Limb (tissue), 2 donors: ENCODE results near the gene MGAT4B.
A peak's percentile ranks its signal among the peaks of the same experiment; 100 is the strongest.
"Not testable (repeated sequence)": the region's sequence is repeated elsewhere in the genome, so short reads cannot be mapped to it uniquely, and the experiment has no call there.

Experiments used
- DNase-seq, 2 donors: peaks; one replicate each; pipeline ENCODE4 v3.0.0-alpha.2; 2016; ENCODE audit errors: extremely low spot score in 2 of 2

The MGAT4B gene

DNA sequence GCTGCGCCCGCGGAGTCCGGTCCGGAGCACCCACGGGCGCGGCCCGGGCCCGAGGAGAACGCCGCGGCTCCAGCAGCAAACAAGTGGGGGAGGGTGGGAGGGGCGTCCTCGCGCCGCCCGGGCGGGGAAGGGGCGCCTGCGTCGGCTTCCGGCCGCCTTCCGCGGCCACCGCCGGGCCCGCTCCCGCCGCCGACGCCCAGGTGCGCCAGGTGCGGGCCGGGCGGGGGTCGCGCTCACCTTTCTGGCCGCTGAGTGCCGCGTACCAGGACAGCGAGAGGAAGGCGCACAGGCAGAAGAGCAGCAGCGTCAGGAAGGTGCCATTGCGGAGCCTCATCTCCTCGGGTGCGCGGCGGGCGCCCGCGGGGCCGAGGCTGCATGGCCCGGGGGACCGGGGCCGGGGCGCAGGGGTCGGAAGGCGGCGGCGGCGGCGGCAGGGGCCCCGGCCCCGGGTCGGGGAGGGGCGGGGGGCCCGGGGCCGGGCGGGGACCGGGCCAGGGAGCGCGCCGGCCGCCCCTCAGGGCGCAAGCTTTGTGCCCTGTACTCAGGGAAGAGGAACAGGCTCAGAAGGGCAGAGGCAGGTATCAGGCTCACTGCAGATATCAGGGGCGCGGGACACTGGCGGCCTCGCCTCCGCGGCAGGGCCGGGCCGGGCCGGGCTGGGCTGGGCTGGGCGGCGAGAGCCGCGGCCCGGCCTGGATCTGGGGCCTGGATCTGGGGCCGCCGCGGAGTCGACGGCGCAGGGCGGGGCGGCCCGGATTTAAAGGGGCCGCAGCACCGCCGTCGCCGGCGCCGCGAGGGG lies at the start of gene MGAT4B:
TSS of gene MGAT4B (minus strand) at position 617 of the 799 bp plus-strand sequence. CDS start at position 334, 283 bp downstream.
- DNase-seq, result peak; percentile 65 to 84

DNA sequence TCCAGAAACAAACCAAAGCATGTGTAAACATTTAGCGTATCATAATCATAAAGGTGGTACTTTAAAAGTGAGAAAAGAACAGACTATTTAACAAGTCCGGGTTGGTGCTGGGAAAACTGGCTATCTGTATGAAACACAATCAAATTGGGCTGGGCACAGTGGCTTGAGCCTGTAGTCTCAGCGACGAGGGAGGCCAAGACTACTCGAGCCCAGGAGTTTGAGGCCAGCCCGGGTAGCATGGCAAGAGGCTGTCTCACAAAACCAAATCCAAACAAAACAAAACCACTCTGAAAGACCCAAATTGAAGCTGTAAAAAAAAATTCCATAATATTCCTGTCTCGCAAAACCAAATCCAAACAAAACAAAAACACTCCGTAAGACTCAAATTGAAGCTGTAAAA lies 47.7 kb upstream of the MGAT4B start:
- no peak for DNase-seq

DNA sequence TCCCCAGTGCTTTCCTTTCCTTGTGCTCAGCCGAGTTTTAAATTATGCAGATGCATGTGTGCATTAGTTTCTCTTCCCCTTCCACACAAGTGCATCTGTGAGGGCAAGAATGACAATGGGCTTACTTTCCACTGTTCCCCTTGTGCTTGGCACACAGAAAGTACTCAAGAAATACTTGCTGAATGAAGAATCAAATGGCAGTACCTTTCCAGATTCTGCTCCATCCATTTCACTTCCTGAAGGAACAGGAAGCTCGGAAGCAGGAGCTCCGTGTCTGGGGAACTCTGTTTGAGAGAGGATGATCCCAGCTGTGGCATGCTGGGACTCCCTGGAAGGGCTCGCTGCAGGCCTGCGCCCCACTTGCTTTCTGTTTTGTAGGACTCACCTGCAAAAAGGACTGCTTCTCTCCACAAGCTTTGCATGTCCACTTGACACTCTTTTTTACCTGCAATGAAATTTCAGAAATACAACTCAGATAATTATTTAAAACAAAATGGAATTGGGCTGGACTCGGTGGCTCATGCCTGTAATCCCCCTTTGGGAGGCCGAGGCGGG lies 46.4 kb upstream of the MGAT4B start:
- DNase-seq, result no peak

DNA sequence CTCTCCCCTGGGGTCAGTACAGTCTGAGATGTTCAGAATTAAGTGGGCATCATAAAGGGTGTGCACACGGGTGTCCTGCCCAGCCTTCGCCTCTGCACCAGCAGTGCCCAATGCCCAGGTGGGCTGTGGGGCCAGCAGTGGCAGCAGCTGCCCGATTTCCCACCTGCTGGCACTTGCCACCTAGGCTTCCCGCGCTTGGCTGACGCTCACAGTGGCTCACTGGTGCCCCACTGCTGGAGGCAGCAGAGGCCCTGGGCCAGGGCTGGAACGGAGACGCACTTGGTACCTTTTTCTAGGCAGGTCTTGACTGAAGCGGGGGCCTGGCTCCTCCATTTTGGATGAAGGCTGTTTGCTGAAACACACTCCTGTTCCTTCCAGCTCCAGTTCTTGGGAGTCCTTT lies 35.0 kb upstream of the MGAT4B start:
- no peak for DNase-seq

DNA sequence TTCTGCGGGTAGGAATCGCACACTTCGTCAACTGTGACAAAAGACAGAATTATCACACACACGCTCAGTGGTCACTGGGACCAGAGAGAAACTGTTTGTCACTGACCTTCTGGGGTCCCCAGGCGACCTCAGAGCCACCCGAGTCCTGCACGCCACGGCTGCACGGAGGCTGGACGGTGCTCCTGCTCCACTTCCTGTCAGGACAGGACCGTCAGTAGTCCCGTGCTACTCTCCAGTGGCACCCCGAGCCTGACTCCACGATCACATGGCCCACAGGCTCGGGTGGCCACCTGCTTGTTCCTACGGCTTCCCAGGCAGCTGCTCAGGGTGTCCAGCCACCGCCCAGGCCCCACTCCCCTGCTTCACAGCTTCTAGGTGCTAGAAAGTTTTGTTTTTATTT lies 34.1 kb upstream of the MGAT4B start:
- no peak for DNase-seq

DNA sequence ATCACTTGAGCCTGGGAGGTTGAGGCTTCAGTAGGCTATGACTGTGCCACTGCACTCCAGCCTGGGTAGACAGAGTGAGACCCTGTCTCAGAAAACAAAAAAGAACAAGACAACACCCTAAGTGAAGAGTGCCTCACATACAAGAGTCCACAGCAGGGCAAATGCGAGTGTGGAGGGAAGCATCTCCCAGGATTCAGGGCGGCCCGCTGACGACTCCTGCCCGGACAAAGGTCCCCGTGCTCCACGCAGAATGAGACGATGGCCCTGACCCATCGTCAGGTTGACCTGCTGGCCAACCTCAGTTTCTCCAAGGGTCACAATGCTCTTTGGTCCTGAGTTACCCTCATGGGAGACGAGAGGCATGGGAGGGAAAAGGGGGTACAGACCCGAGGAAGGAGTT lies 33.7 kb upstream of the MGAT4B start:
- DNase-seq, result no peak

DNA sequence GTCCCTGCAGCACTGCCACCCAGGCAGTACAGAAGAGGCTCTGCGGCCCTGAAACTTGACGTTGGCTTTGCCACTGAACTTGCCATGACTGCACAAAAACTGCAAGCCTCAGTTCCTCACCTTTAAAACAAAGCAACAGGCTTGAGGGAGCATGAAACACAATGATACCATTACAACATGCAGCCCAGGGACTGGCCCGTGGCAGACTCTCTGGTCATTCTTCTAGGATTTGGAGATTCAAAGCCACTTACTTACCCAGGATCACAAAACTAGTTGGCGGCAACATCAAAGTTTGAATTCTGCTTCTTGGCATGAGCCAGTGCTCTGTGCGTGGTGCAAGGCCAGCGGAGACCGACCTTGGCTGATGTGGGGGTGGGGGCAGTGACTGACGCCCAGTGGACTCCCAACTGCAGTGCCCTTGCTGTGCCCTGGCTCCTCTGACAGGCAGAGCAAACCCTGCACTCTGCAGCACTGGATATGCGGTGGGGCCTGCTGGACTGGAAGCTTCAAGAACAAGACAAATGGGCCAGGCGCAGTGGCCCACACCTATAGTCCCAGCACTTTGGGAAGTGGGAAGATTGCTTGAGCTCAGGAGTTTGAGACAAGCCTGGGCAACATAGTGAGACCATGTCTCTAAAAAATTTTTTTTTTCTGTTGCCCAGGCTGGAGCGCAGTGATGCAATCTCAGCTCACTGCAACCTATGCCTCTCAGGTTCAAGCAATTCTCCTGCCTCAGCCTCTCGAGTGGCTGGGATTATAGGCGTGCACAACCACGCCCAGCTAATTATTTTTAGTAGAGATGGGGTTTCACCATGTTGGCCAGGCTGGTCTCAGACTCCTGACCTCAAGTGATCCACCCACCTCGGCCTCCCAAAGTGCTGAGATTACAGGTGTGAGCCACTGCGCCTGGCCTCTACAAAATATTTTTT lies 32.9 kb upstream of the MGAT4B start:
- no peak for DNase-seq

DNA sequence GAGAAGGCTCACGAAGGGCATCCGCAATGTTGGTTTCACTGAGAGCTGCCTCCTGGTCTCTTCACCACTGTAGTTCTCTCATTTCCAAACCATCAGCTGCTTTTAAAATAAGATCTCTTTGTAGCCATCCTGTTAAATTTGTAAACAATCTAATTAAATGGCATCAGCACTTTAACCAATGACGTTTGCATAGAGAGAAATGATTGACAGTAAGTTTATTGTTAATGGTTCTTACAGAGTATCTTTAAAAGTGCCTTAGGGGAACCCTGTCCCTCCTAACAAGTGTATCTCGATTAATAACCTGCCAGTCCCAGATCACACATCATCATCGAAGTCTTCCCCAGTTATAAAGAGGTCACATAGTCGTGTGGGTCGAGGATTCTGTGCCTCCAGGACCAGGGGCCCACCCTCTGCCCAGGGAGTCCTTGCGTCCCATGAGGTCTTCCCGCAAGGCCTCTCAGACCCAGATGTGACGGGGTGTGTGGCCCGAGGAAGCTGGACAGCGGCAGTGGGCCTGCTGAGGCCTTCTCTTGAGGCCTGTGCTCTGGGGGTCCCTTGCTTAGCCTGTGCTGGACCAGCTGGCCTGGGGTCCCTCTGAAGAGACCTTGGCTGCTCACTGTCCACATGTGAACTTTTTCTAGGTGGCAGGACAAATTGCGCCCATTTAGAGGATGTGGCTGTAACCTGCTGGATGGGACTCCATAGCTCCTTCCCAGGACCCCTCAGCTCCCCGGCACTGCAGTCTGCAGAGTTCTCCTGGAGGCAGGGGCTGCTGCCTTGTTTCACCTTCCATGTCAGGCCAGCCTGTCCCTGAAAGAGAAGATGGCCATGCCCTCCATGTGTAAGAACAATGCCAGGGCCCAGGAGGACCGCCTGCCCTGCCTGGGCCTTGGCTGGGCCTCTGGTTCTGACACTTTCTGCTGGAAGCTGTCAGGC lies 30.7 kb upstream of the MGAT4B start:
- no peak for DNase-seq

DNA sequence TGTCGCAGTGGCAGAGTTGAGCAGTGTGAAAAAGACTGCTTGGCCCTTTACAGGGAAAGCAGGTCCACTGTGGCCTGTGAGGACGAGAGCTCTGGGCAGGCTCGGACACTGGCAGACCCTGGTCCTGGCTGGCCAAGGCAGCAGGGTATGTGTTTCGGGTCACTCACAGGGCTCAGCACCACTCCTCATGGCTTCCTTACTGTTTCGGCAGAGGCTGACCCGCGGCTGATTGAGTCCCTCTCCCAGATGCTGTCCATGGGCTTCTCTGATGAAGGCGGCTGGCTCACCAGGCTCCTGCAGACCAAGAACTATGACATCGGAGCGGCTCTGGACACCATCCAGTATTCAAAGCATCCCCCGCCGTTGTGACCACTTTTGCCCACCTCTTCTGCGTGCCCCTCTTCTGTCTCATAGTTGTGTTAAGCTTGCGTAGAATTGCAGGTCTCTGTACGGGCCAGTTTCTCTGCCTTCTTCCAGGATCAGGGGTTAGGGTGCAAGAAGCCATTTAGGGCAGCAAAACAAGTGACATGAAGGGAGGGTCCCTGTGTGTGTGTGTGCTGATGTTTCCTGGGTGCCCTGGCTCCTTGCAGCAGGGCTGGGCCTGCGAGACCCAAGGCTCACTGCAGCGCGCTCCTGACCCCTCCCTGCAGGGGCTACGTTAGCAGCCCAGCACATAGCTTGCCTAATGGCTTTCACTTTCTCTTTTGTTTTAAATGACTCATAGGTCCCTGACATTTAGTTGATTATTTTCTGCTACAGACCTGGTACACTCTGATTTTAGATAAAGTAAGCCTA lies 29.8 kb upstream of the MGAT4B start:
- no peak for DNase-seq

DNA sequence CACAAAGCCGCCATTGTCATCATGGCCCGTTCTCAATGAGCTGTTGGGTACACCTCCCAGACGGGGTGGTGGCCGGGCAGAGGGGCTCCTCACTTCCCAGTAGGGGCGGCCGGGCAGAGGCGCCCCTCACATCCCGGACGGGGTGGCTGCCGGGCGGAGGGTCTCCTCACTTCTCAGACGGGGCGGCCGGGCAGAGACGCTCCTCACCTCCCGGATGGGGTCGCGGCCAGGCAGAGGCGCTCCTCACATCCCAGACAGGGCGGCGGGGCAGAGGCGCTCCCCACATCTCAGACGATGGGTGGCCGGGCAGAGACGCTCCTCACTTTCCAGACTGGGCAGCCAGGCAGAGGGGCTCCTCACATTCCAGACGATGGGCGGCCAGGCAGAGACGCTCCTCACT lies 28.2 kb upstream of the MGAT4B start:
- not testable (repeated sequence) for DNase-seq

DNA sequence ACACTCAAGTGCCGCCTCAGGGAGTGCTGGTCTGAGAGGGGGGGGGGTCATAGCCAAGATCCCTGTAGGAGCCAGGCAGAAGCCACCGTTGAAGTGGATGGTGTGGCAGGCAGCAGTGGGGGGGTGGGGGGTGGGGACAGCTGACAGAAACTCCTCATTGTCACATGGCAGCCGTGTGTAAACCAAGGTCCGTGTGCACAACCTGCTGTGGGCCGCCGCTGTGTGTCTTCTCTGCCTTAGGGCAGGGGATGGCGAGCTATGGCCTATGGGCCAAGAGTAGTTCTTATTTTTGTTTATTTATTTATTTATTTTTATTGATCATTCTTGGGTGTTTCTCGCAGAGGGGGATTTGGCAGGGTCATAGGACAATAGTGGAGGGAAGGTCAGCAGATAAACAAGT lies 27.5 kb upstream of the MGAT4B start:
- no peak for DNase-seq

DNA sequence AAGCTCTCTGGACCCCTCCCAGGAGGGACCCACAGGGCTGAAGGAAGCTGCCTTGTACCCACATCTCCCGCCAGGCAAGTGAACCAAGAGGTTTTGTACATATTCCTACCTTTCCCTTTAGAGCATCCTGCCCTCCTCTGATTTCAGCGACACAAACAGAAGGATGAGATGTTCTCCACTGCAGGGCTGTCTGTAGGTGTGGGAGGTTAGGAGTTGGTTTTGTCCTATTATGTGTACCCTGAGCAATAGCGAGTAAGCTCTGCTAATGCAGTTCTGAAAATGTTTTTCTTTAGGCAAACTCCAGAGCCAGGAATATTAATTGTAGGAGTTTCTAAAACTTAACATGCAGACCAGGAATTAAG lies 27.0 kb upstream of the MGAT4B start:
- DNase-seq, result no peak

DNA sequence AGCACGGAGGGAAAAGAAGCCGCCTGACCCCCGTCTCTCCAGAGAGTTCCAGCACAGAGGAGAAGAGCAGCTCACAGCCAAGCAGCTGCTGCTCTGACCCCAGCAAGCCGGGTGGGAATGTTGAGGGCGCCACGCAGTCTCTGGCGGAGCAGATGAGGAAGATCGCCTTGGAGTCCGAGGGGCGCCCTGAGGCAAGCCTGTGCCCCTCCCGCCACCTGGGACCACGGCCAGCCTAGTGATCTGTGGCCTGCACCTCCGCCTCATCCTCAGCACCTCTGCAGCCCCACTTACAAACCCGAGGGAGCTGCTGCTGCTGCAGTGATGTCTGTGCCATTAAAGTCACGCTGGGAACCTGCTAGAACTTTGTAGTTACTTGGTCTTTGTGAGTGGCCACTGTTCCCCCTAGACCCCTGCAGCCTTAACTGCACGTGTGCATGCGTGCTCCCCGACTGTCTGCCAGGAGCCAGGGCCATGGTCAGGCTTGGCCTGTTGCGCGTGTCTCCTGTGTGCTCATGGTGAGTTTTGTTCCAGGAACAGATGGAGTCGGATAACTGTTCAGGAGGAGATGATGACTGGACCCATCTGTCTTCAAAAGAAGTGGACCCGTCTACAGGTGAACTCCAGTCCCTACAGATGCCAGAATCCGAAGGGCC lies 26.5 kb upstream of the MGAT4B start:
- DNase-seq, result no peak

DNA sequence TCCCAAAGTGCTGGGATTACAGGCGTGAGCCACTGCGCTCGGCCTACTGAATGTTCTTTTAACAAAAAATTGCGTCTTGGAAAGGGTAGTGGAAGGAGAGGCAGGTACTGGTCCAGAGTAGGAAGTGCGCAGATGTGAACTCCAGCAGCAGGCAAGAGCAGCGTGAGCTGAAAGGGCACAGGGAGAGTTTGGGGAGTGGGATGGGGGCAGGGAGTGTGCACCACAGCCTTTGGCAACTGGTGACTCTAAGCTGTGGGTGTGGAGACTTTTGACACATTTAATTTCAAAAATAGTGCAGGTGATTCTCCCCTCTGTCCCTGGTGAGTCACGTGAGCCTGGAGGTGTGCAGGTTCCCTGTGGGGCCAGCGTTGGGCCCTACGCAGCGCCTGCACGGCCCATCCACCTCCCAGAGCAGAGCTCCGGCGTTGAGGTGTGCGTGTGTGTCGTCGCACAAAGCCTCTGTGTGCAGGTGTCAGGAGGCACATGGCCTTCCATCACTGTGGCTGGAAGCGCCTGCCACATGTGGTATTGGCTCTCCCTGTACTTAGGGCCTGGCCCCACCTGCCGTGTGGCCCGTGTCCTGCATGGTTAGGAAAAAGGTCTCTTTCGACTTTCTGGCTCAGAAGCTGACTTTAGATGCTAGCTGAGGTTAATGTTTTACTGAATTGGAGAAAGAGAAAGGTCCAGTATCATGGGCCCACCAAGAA lies 25.5 kb upstream of the MGAT4B start:
- DNase-seq, result no peak

DNA sequence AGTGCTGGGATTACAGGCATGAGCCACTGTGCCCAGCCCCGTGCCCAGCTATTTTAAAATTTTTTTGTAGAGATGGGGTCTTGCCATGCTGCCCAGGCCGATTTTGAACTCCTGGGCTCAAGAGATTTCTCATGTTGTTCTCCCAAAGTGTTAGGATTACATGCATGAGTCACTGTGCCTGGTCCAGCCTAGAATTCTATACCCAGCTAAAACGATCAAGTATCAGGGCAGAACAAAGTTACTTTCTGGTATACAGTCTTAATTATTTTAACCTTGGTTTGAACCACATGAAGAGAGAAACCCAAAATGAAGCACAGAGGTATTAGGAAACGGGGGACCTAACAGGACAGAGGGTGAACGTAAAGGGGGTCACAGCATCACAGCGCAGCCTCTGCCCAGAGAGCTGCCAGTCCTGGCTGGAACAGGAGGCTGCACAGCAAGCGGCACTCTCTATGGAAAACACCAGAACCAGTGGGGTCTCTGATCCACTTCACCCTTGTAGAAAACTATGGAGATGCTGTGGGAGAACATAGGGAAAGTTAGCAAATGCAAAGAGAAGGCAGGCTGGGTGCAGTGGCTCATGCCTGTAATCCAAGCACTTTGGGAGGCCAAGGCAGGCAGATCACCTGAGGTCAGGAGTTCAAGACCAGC lies 24.3 kb upstream of the MGAT4B start:
- DNase-seq, result no peak

DNA sequence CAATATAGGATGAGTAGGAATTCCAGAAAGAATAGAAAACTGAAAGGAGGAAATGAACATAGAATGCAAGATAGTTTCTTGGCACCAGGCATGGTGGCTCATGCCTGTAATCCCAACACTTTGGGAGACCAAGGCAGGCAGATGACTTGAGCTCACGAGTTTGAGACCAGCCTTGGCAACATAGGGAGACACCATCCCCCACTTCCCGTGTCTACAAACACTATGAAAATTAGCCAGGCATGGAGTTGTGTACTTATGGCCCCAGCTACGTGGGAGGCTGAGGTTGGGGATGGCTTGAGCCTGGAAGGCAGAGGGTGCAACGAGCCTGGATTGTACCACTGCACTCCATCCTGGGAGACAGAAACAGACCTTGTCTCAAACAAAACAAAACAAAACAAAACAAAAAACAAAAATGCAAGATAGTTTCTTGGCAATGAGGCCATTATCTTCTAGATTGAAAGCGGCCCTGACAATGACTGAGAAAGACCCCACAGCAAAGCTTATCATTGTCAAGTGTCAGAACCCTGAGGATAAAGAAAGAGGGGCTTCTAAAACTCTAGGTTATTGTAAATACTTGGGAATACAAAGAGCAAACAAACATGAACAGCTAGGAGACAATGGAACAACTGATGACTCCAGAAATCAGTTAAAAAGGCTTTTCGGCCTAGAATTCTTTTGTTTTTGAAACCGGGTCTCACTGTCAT lies 23.2 kb upstream of the MGAT4B start:
- DNase-seq, result no peak

DNA sequence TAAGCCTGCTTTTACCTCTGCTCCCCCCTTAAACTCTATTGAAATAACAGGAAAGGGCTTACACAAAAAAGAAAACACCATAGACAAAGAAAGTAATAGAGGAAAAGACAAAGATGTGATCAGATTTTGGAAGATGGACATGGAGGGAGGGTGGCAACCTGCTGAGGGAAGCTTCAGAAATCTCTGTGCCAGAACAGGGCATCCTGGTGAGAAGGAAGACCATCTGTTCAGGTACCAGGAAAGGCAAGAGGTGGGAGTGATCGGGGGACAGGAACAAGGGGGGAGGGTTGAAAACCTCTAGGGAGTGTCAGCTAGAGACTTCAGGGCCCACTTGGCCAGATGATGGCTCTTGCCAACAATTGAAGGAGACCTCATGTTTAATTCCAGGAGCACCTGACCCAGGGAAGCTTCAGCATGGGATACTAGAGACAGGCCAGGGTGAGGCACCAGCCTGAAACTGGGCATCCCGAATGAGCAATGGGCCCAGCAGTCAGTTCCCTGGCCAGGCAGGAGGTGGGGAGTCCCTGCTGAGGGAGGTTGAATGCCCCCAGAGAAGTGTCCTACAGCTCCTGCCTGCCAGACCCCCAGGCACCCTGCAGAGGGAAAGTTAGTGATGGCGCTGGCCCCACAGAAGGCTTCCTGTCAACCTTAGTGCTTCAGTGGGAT lies 22.2 kb upstream of the MGAT4B start:
- no peak for DNase-seq

DNA sequence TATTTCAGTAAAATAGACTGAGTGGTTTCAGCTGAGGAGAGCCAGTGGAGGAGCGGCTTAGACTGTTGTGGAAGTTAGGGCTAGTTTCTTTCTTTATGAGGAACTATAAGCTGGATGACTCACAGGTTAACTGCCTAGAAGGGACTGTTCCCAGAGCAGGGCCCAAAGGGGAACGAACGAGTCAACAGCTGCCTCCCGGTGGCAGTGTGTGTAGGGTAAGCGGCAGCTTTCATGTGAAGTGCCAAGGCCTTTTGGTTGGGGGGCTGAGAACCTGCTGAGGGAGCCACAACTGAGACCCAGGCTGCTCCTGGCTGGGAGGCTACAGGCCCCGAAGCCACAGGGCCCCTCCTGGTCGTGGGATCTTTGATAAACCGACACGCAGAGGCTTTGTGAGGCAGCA lies 21.0 kb upstream of the MGAT4B start:
- DNase-seq, result no peak
